HG02852 (cell line): ENCODE results near the gene SERPINA12.
"Not testable (repeated sequence)": the region's sequence is repeated elsewhere in the genome, so short reads cannot be mapped to it uniquely, and the experiment has no call there.

Experiments
- ATAC-seq: cut with Tn5 transposase; IDR thresholded peaks from one replicate; pipeline ENCODE4 v1.9.1; 2021; ENCODE audit warnings: mild to moderate bottlenecking, moderate library complexity; ENCODE audit not compliant: unreplicated experiment

Gene SERPINA12

DNA sequence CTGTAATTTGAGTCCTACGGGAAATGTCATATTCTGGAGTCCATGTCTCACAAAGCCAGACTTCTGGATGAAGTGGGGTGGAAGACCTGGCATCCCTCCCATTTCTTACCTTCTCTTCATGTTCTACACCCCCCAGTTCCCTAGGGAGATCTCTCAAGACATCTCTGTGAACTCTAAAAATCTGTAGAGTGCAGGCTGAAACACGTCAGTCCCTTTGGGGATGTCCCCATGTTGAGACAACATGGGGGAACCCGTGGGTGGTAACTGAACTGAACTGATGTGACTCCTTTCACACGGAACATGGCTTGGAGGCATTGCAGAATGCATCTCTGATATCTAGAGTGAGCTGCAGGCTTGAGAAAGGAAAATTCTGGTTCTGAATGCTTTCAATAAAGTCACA lies 15.2 kb downstream of the SERPINA12 start:
- ATAC-seq, result peak; percentile 82

DNA sequence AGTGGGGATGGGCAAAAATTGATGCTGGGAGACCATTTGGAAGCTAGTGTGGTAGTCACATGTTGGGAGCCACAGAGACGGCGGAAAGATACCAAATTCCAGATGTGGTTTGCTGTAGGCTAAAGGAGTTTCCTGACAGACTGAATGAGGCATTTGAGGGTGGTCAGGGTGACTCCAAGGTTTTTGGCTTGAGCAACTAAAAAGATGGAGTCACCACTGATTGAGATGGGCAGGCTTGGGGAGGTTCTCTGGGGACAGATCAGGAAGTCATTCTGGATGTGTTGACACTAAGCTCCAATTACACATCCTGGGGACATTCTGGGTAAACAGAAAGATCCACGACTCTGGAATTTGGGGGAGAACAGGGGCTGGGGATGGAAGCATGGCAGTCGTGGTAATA lies 17.8 kb downstream of the SERPINA12 start:
- ATAC-seq, result no peak

DNA sequence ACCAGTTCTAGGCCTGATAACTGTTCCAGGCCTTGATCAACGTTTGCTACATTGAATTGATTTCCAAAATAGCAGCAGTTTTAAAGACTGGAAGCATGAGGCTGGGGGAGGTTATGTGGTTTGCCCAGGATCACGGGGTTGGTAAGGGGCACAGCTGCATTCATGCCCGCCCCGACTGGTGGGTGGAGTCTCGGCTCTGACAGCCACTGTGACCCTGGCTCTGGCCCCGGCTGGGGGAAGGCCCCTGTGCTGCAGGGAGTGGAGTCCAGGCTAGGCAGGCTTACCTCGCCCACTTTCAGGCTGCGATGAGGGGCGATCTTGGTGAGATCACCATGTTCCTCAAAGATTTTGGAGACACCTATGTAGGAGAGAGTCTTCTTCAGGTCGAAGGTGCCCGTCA lies 19.9 kb downstream of the SERPINA12 start:
- no peak for ATAC-seq

DNA sequence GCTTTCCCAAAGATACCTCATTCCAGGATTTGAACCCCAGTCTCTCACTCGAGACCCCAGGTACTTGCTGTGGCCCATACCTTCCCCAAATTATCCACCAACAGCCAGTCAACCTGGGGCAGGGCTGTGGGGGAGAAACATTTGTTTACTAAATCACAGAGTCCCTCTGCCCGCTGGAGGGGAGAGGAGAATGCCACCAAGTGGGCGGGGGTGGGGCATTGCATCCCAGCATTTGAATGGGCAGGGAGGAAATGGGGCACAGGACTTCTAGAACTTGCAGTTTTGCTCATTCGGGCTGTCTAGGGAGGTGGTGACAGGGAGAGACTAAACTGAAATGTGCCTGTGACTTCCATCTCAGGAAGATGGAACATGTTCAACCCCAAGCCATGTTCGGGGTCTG lies 22.4 kb downstream of the SERPINA12 start:
- no peak for ATAC-seq

DNA sequence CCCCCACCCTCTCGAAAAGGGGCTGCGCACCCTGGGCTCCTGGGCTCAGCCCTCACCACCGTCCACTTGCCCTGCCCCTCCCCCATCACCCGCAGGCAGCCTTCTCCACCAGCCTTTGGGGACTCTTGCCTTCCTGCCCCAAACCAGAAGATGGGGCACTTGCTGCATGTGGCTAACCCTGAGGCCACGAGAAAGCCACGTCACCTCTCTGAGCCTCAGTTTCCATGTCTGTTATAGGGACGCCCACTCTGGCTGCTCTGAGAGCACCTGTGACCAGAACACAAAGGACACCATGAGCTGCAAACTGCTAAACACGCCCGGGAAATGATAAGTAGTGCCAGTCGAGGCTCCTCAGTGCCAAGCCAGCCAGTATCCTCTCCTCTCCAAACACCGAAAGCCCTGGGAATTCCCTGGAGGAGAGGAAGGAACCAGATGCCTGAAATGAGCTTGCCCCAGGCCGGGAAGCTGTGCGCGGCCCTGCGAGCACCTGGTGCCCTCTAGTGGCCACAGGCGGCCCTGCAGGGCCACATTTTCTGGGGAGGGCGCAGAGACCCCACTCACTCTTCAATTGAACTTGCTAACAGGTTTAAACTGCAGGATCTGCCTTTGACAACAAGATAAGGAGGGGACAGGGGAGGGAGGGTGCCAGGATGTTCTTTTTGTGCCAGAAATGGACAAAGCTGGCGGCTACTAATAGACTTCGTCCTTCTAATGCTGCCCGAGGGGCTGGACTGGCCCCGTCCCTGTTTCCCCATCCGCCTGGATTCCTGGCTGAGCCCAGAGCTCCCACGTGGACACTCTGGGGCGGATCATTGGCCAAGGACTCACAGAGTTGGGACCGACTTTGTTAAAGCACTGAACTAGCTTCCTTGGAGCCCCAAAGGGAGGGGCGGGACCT lies 23.1 kb downstream of the SERPINA12 start:
- ATAC-seq, result no peak

DNA sequence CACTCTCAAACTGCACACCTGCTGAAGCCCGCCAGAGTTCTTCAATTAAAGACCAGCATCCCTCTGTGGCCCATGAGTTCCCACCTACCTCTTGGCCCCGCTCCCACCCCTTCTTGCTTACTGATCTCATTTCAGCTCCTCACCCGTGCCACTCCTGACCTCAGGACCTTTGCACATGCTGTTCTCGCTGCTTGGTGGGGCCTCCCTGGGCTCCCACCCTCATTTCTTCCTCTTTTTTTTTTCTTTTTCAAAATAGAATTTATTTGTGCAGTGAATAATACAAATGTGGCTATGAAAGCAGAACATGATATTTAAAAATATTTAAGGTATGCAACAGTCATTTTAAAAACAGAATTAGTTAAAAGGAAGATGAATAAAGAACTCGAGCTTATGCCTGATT lies 24.8 kb downstream of the SERPINA12 start:
- ATAC-seq, result no peak

DNA sequence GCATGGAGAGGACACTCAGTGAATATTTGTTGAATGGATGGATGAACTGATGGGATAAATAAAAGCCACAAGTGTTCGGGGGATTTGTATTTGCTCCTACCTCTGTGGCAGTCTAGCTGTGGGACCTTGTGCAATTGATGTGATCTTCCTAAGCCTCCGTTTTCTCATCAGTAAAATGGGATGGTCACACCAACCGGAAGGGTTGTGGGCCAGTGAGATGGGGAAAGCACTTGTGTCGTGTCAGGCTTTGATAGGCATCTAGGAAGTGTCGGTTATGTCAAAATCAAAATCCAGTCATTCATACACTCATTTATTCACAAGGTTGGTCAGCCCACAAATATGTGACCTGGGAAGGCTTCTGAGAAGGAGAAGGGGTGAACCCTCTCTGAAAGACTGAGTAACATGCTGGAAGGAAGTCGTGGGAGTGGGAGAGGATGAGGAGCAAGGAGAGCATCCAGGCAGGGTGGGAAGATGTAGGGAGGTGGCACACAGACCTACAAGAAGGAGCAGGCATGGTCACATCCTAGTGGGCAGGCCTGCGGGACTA lies 25.5 kb downstream of the SERPINA12 start:
- no peak for ATAC-seq

DNA sequence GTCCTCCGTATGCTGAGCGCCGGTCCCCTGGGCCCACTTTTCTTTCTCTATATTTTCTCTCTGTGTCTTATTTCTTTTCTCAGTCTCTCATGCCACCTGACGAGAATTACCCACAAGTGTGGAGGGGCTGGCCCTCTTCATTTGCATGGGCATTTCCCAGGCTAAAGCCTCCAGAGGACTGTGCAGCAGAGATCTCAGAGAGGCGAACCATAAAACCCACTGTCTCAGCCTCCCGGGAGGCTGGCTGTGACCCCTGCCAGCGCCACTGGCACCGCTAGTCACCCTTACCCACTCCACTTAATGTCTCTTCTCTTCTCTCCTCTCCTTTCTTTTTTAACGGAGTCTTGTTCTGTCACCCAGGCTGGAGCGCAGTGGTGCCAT lies 26.2 kb downstream of the SERPINA12 start:
- ATAC-seq, result no peak

DNA sequence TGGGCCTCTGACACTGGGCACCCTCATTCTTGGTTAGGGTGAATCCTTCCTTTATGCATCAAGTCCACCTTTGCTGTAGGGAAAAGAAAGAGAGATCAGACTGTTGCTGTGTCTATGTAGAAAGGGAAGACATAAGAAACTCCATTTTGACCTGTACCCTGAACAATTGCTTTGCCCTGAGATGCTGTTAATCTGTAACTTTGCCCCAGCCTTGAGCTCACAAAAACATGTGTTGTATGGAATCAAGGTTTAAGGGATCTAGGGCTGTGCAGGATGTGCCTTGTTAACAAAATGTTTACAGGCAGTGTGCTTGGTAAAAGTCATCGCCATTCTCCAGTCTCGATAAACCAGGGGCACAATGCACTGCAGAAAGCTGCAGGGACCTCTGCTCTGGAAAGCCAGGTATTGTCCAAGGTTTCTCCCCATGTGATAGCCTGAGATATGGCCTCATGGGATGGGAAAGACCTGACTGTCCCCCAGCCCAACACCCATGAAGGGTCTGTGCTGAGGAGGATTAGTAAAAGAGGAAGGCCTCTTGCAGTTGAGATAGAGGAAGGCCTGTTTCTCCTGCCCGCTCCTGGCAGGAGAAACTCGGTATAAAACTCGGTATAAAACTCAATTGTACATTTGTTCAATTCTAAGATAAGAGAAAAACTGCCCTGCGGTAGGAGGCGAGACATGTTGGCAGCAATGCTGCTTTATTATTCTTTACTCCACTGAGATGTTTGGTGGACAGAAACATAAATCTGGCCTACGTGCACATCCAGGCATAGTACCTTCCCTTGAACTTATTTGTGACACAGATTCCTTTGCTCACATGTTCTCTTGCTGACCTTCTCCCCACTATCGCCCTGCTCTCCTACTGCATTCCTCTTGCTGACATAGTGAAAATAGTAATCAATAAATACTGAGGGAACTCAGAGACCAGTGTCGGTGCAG lies 26.9 kb downstream of the SERPINA12 start:
- ATAC-seq, result not testable (repeated sequence)

DNA sequence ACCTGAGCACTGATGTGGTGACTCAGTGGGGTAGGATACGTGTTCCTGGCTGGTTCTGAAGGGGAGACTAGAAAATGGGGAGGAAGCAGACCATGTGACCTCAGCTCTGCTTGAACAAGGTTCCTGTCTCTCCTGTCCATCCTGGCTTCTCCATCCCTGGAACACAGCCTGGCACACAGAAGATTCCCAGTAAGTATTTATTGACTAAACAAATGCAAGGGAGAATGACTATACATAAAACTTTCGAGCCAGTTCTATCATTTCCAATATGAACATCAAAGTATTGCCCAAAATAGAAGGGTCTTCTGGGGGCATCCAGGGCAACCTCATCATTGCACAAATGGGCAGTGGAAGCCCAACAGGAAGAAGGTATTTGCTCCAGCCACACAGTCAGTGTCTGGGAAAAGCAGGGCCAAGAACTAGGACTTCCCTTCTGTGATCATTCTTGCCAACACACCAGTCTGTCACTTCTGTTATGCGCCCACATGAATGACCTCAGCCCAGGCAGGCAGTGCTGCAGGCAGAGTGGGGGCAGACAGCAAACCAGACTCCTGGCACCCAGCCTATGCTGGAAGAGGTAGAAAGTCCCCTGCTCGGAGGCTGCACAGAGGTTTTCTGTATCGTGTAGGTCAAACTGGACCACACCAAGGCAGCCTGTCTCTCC lies 27.7 kb downstream of the SERPINA12 start:
- ATAC-seq, result no peak

DNA sequence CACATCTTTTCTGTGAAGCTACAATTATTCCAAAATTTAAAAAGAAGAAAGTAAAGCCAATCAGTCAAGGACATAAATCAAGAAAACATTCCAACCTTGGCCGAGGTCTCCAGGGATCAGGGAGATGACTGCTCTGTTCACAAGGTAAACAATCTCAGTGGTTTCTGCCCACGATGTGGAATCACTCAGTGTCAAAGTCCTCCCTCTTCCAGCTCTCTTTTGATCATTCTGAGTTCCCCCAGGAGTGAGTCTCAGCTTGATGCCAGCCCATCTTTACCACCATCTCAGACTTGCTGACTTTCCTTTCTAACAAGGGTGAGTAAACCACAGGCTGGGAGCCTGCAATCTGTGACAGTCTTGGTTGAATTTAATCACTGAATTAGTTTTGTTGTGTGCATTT lies 28.5 kb downstream of the SERPINA12 start:
- ATAC-seq, result no peak

DNA sequence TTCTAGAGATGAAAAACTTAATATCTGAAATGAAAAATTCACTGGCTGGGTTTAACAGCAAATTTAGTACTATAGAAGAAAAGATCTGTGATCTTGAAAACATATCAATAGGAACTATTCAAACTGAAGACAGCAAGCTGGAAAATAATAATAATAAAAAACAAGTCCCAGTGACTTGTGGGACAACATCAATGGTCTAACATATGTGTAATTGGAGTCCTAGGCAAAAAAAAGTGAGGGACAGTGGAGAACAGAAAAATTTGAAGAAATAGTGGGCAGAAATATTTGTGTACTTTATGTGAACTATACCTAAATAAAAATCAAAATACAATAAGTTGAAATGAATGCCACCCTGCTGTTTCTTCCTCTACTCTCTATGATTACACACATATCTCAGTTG lies 30.8 kb downstream of the SERPINA12 start:
- no peak for ATAC-seq

DNA sequence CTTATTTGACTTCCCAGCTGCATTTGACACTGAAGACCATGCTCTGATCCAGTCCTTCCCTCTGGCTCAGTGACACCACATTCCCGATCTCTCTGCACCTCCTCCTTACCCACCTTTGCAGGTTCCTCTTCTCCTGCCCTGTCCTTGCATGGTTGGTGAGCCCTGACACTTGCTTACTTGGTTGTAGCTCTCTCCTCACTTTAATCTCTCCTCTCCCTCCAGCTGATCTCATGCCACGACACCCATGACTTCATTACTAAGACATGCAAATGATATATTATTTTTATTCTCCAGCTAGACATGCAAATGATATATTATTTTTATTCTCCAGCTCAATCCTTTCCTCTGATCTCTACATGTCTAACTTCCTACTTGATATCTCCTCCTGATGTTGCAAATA lies 33.2 kb downstream of the SERPINA12 start, which contains the start of gene SERPINA9:
Gene SERPINA9, minus strand, starts transcription at position 175 of the 400 bp plus-strand sequence. CDS start 6,357 bp downstream, outside the sequence.
- ATAC-seq, result no peak

DNA sequence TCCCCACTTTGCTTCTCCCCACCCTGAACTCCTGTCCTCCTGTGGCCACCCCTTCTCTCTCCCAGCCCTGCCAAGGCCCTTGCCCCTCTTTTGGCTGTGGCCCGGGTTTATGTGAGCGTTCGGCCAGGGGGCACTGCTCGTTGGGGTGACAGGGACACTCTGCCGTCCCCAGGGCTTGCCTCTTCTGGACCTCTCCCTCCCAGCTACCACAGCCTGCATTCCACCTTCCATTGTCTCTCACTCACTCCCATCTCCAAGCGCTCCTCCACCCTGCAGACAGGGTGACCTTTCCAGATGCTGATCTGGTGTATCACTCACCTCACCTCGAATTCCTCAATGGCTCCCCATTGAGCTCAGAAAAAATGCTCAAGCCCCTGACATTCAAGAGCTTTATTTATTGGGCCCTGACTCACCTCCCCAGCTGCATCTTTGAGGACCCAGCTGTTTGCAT lies 34.7 kb downstream of the SERPINA12 start:
- ATAC-seq, result no peak

DNA sequence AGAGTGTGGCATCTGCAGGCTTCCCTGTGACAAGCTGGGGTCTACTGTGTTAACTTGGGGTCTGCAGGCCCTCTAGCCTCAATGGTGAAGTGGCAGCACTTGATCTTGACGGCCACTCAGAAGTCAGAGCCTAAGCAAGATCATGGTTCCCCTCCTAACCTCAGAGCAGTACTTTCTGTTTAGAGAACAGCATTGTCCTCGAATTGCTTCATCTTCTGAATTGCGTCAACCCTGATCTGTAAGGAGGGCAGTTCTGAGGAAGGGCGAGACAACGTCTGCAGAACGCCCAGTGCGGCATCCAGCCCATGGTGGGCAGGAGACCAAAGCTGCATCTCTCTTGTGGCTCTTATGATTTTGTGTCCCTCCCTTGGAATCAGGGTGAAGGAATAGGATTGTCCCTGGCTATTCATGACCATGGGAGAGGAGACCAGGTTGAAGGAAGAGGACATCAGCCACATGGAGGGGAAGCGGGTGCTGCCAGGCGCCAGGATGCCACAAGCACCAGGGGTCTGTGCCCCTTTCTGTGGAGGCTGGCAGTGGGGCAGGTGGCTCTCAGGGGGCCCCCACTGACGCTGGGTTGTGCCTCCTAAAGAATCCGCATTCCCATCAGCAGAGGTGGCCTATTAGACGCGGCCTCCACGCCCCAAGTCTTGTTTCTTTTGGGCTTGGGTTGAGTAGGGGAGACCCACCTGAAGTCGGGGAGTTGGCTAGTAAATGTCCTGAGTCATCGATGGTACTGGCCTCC lies 35.4 kb downstream of the SERPINA12 start:
- ATAC-seq, result no peak

DNA sequence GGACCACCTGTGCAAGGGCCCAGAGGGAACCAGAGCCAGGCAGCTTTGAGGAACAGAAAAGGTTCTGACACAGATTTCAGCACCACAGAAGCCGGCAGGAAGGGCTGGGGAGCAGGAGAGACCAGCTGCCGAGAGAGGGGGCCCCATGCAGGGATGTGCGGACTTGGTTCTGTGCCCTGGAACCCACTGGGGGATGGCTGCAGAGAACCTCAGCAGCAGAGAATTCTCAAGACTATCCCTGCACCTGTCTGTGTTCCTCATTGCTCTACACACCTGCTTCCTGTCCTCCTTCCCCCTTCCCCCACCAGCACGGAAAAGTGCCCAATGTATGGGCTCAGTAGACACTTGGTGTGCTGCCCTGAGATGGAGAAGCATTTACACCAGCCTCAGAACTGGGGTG lies 36.4 kb downstream of the SERPINA12 start:
- no peak for ATAC-seq

DNA sequence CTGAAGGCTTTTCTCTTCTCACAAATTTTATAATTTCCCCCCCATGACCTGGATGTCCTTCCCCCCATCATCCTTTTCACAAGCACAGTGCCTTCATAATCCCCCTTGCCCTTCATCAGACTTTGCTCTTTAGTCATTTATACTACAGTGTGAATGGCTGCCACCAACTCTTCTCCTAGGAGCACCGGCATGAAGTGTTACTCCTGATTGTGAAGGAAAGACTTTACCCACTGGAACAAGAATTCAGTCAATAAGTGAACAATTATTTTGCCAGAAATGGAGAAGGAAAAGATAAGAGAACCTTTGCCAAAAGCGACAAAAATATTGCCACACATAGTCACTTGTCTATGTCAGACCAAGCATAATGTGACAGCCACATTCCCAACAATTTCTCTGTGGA lies 38.2 kb downstream of the SERPINA12 start:
- ATAC-seq, result no peak

DNA sequence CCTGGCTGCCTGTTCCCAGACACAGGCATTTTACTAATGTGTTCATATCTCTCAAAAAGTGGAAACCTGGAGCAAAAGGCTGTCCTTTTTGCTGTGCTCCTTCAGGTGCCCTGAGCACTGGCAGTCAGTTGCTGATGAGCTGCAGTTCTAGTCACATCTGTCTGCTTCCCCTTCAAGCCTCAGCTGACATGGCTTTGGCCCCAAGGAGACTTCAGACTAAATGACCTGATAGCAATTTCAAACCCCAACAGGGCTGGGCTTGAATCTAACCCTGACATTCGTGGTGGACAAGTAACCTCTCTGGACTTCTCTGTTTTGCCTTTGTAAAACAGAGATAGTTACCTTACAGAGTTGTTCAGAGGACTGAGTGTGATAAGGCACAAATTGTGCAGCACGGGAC lies 39.0 kb downstream of the SERPINA12 start:
- no peak for ATAC-seq

DNA sequence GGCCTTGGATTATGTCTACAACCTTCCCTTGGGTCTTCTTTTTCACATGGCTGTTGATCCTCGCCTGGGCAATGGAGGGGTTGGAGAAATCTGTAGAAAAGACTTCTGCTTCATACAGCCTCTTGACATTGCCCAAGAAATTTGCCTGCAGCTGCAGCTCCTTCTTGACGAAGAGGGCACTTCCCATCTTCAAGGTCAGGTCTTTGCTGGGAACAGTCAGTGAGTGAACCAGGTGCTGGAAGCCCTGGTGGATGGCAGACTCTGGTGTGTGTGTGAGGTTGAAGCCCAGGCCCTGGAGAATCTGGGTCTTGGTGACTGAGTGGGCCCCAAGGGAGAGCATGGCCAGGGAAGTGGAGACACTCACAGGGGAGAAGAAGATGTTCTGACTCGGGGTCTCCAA lies 40.0 kb downstream of the SERPINA12 start:
- ATAC-seq, result no peak
